ENCODE data around the gene MLF2. TPM values are rescaled to one million over a fixed set of nuclear protein-coding genes. Genes with fewer than 3 reads are reported as not detected.

MLF2 gene
- total and polyA plus RNA-seq, 2 of the 13 experiments (the other 11 are each of a cell fraction or from before 2014, with no cell fraction given): 88.1 to 167 TPM

DNA sequence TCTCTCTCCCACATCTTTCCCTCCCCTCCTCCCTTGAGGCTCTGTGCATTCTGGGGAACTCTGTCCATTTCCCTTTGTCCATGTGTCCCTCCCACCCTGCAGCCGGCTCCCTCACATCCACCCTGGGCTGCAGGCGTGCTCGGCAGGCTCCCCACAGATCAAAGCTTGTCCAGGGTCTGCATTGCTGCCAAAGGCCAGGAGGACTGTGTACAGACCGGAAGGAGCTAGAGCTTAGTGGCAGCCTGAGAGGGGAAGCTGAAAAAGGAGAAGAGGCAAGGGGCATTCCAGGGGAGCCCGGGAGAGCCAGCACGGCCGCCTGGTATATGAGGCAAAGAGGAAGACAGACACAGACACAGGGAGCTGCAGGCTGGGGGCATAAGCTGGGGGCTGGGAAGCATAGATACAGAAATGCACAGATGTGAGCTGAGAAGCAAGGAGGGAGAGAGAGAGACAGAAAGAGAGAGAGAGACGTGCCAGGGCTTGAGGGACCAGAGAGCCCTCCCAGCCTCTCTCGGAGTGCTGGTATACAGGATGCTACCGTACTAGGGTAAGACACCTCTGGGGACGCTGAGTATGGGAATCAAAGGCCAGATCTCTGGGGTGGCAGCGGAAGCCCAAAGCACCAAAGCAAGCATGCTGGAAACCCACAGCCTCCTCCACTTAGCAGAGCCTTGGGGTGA is 39.7 kb upstream of the MLF2 start (continued):
- TF ChIP-seq MAZ (IDR thresholded peaks at IDR 0.05; ENCODE audit: borderline replicate concordance, low read depth, low read length) (no peak), MAZ (CRISPR knock-in tag; IDR thresholded peaks at IDR 0.05; ENCODE audit: low read depth) (0 out of 2 replicates have a peak, but pooled peaks have one; percentile 41), GATAD2A (CRISPR knock-in tag; IDR thresholded peaks at IDR 0.05) (peak; percentile 81), FOXO1 (CRISPR knock-in tag; IDR thresholded peaks at IDR 0.05) (peak; percentile 74; the same call in 1 of the 2 replicates), FOXJ3 (CRISPR knock-in tag; IDR thresholded peaks at IDR 0.05; ENCODE audit: borderline replicate concordance) (no peak), ONECUT2 (CRISPR knock-in tag; IDR thresholded peaks at IDR 0.05) (no peak), EEA1 (CRISPR knock-in tag; IDR thresholded peaks at IDR 0.05; ENCODE audit: borderline replicate concordance) (no peak), SMARCC2 (IDR thresholded peaks at IDR 0.05) (no peak), POLR2A (IDR thresholded peaks at IDR 0.05; ENCODE audit: insufficient read depth in 1 of 2, low read depth in 2 of 2, low read length in 2 of 2) (peak in 1 of 2 experiments; percentile 59; a peak in 2 of 4 replicates), PHF20 (CRISPR knock-in tag; IDR thresholded peaks at IDR 0.05) (peak; percentile 48; the same call in 1 of the 2 replicates), ZNF720 (CRISPR knock-in tag; IDR thresholded peaks at IDR 0.05) (no peak), MAFK (conservative IDR thresholded peaks at IDR 0.05 in 1 of 2, IDR thresholded peaks at IDR 0.05 in 1 of 2; ENCODE audit: low read length in 2 of 2) (no peak), ZNF331 (CRISPR knock-in tag; IDR thresholded peaks at IDR 0.05) (peak; percentile 92)
- TF ChIP-seq, protein P1, sequence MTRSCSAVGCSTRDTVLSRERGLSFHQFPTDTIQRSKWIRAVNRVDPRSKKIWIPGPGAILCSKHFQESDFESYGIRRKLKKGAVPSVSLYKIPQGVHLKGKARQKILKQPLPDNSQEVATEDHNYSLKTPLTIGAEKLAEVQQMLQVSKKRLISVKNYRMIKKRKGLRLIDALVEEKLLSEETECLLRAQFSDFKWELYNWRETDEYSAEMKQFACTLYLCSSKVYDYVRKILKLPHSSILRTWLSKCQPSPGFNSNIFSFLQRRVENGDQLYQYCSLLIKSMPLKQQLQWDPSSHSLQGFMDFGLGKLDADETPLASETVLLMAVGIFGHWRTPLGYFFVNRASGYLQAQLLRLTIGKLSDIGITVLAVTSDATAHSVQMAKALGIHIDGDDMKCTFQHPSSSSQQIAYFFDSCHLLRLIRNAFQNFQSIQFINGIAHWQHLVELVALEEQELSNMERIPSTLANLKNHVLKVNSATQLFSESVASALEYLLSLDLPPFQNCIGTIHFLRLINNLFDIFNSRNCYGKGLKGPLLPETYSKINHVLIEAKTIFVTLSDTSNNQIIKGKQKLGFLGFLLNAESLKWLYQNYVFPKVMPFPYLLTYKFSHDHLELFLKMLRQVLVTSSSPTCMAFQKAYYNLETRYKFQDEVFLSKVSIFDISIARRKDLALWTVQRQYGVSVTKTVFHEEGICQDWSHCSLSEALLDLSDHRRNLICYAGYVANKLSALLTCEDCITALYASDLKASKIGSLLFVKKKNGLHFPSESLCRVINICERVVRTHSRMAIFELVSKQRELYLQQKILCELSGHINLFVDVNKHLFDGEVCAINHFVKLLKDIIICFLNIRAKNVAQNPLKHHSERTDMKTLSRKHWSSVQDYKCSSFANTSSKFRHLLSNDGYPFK (CRISPR knock-in tag; IDR thresholded peaks at IDR 0.05; ENCODE audit: borderline replicate concordance): peak; percentile 69; the same call in 1 of the 2 replicates
- TF ChIP-seq, protein P2, sequence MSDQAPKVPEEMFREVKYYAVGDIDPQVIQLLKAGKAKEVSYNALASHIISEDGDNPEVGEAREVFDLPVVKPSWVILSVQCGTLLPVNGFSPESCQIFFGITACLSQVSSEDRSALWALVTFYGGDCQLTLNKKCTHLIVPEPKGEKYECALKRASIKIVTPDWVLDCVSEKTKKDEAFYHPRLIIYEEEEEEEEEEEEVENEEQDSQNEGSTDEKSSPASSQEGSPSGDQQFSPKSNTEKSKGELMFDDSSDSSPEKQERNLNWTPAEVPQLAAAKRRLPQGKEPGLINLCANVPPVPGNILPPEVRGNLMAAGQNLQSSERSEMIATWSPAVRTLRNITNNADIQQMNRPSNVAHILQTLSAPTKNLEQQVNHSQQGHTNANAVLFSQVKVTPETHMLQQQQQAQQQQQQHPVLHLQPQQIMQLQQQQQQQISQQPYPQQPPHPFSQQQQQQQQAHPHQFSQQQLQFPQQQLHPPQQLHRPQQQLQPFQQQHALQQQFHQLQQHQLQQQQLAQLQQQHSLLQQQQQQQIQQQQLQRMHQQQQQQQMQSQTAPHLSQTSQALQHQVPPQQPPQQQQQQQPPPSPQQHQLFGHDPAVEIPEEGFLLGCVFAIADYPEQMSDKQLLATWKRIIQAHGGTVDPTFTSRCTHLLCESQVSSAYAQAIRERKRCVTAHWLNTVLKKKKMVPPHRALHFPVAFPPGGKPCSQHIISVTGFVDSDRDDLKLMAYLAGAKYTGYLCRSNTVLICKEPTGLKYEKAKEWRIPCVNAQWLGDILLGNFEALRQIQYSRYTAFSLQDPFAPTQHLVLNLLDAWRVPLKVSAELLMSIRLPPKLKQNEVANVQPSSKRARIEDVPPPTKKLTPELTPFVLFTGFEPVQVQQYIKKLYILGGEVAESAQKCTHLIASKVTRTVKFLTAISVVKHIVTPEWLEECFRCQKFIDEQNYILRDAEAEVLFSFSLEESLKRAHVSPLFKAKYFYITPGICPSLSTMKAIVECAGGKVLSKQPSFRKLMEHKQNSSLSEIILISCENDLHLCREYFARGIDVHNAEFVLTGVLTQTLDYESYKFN (CRISPR knock-in tag; conservative IDR thresholded peaks at IDR 0.05): peak; percentile 95
- TF ChIP-seq, protein P3, sequence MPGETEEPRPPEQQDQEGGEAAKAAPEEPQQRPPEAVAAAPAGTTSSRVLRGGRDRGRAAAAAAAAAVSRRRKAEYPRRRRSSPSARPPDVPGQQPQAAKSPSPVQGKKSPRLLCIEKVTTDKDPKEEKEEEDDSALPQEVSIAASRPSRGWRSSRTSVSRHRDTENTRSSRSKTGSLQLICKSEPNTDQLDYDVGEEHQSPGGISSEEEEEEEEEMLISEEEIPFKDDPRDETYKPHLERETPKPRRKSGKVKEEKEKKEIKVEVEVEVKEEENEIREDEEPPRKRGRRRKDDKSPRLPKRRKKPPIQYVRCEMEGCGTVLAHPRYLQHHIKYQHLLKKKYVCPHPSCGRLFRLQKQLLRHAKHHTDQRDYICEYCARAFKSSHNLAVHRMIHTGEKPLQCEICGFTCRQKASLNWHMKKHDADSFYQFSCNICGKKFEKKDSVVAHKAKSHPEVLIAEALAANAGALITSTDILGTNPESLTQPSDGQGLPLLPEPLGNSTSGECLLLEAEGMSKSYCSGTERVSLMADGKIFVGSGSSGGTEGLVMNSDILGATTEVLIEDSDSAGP (CRISPR knock-in tag; IDR thresholded peaks at IDR 0.05; ENCODE audit: borderline replicate concordance): peak; percentile 87; the same call in 1 of the 2 replicates
- TF ChIP-seq, protein P4, sequence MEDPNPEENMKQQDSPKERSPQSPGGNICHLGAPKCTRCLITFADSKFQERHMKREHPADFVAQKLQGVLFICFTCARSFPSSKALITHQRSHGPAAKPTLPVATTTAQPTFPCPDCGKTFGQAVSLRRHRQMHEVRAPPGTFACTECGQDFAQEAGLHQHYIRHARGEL (CRISPR knock-in tag; IDR thresholded peaks at IDR 0.05): no peak
- TF ChIP-seq, protein P5, sequence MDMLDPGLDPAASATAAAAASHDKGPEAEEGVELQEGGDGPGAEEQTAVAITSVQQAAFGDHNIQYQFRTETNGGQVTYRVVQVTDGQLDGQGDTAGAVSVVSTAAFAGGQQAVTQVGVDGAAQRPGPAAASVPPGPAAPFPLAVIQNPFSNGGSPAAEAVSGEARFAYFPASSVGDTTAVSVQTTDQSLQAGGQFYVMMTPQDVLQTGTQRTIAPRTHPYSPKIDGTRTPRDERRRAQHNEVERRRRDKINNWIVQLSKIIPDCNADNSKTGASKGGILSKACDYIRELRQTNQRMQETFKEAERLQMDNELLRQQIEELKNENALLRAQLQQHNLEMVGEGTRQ (IDR thresholded peaks at IDR 0.05; ENCODE audit: low read depth, low read length): no peak
- TF ChIP-seq, protein P5 (CRISPR knock-in tag; IDR thresholded peaks at IDR 0.05; ENCODE audit: borderline replicate concordance): no peak
